Mesothelial cell of epicardium (in vitro differentiated cells): ENCODE data around the gene CCRL2. TPM values are rescaled to one million over a fixed set of nuclear protein-coding genes. Genes with fewer than 3 reads are reported as not detected.
"Not testable (repeated sequence)": the region's sequence is repeated elsewhere in the genome, so short reads cannot be mapped to it uniquely, and the experiment has no call there.

Experiments used
- DNase-seq, 2 experiments: peaks; one replicate each; pipeline ENCODE4 v3.0.0; 2021; ENCODE audit warnings: low spot score in 2 of 2; ENCODE audit not compliant: unreplicated experiment in 2 of 2
- H3K27ac Mint-ChIP-seq: 2 replicates; pipeline ENCODE4 v1.8.0; 2021; ENCODE audit warnings: mixed read lengths
- H3K27me3 Mint-ChIP-seq: 2 replicates; pipeline ENCODE4 v1.8.0; 2021; ENCODE audit warnings: low read depth, mixed read lengths
- H3K36me3 Mint-ChIP-seq: 2 replicates; pipeline ENCODE4 v1.8.0; 2021; ENCODE audit warnings: mixed read lengths
- H3K4me1 Mint-ChIP-seq: 2 replicates; pipeline ENCODE4 v1.8.0; 2021; ENCODE audit warnings: mixed read lengths
- H3K4me3 Mint-ChIP-seq: 2 replicates; pipeline ENCODE4 v1.8.0; 2021; ENCODE audit warnings: mild to moderate bottlenecking, moderate library complexity, mixed read lengths
- H3K9me3 Mint-ChIP-seq: 2 replicates; pipeline ENCODE4 v1.8.0; 2021; ENCODE audit warnings: mixed read lengths
- CTCF ChIP-seq: fragments of 200-600 bp; sonication (generic); IDR thresholded peaks from one replicate; pipeline ENCODE4 v1.5.0; 2021; ENCODE audit warnings: antibody characterized with exemption; ENCODE audit not compliant: unreplicated experiment
- total RNA-seq: library from RNA; stranded (reverse); gene quantifications from 3 replicates; pipeline ENCODE4 v1.2.1, GENCODE V29; 2021

The CCRL2 gene
- total RNA-seq, 1 donor from 2014 or later = not detected

DNA sequence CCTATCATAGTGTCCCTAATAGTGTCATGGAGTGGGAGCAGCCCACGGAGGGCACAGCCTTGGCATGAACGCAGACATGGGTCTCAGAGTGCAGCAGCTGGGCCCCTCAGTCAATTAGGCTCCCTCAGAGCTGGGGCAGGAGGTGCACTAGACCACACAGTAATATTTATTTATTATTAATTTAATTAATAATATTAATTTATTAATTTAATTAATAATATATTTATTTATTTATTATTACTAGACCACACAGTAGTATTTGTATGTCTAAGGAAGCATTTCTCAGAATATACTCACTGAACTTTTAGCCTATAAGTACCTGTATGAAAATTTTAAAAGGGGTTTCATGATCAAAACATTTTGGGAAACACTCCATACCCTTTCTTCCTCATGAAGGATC lies 5.5 kb upstream of the CCRL2 start:
- Mint-ChIP-seq H3K4me1 (peaks cover 9% of the 10 kb centered on the region), H3K9me3 (peaks cover 5% of the 10 kb centered on the region), H3K27me3 (peaks cover 48% of the 10 kb centered on the region), H3K27ac (no peak overlapping the region), H3K36me3 (no peaks in the 10 kb centered on the region), H3K4me3 (no peak overlapping the region)
- no peak for TF ChIP-seq CTCF
- DNase-seq = no peak

- not testable (repeated sequence) for H3K27ac Mint-ChIP-seq, DNase-seq, H3K9me3 Mint-ChIP-seq, H3K4me3 Mint-ChIP-seq, H3K4me1 Mint-ChIP-seq, H3K36me3 Mint-ChIP-seq
- H3K27me3 Mint-ChIP-seq = peaks cover 45% of the 10 kb centered on the region
These were observed 4.2 kb upstream of the CCRL2 start for GRCh38 chr3:46402902-46403301.

DNA sequence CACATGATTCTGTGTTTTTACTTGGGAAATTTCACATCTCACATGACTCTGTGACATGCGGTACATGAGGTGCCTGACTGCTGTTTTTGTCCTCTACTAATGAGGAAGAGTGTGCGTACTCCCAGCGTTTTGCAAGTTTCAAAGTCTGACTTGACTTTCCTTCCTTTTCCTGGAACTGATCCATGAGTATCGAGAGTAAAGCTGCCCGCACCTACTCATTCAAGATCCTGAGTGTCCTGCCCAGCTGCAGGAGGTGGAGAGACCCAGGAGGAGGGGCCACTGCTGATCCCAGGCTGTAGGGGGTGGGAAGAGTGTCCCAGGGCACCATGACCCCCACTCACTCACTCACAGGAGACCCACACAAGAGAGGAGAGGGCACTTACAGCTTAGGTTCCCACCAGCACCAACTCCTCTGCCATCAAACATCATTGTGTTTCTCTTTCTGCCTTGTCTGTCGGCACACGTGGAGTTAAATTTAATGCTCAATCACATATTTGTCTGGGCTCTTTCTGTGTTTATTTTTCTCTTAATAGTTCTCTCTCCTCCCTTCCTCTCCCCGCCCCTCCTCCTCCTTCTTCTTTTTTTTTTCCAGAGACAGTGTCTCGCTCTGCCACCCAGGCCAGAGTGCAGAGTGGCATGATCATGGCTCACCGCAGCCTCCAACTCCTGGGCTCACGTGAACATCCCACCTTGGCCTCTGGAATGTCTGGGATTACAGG lies 1.6 kb upstream of the CCRL2 start:
- no peak for TF ChIP-seq CTCF
- Mint-ChIP-seq H3K4me1 (peaks cover 6% of the 10 kb centered on the region), H3K27me3 (peaks cover 66% of the 10 kb centered on the region), H3K27ac (no peak overlapping the region), H3K4me3 (no peak overlapping the region), H3K36me3 (no peaks in the 10 kb centered on the region), H3K9me3 (peaks cover 5% of the 10 kb centered on the region)
- no peak for DNase-seq

DNA sequence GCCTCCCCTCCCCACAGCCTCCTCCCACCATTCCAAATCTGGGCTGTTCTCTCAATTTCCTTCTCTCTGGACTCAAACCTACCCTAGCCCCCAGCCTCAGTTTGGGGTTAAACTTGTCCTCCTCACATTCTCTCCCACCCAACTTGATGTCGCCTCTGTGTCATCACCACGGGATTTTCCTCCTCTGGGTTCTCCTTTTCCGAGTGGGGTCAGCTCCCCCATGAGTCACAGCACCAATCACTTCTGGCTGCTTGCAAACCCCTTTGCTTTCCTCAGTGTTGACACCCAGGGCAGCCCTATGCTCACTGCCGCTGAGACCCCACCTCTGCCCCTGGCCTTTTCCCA lies 644 bp upstream of the CCRL2 start:
- no peak for TF ChIP-seq CTCF
- DNase-seq = no peak
- no peaks in the 10 kb centered on the region for H3K36me3 Mint-ChIP-seq
- peaks cover 6% of the 10 kb centered on the region for H3K4me1 Mint-ChIP-seq
- H3K4me3 Mint-ChIP-seq = no peak overlapping the region
- peaks cover 71% of the 10 kb centered on the region for H3K27me3 Mint-ChIP-seq
- H3K27ac Mint-ChIP-seq = no peak overlapping the region
- peaks cover 5% of the 10 kb centered on the region for H3K9me3 Mint-ChIP-seq

DNA sequence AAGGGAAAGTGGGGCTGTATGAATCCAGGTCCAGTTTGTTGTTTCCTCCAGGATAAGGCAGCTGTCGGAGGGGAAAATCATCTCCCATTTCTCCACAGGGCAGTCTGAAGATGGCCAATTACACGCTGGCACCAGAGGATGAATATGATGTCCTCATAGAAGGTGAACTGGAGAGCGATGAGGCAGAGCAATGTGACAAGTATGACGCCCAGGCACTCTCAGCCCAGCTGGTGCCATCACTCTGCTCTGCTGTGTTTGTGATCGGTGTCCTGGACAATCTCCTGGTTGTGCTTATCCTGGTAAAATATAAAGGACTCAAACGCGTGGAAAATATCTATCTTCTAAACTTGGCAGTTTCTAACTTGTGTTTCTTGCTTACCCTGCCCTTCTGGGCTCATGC lies 911 bp downstream of the CCRL2 start:
- peaks cover 65% of the 10 kb centered on the region for H3K27me3 Mint-ChIP-seq
- no peak overlapping the region for H3K27ac Mint-ChIP-seq
- H3K36me3 Mint-ChIP-seq = no peaks in the 10 kb centered on the region
- peaks cover 2% of the 10 kb centered on the region for H3K9me3 Mint-ChIP-seq
- no peak for TF ChIP-seq CTCF
- H3K4me1 Mint-ChIP-seq = peaks cover 6% of the 10 kb centered on the region
- no peak for DNase-seq
- H3K4me3 Mint-ChIP-seq = no peak overlapping the region

DNA sequence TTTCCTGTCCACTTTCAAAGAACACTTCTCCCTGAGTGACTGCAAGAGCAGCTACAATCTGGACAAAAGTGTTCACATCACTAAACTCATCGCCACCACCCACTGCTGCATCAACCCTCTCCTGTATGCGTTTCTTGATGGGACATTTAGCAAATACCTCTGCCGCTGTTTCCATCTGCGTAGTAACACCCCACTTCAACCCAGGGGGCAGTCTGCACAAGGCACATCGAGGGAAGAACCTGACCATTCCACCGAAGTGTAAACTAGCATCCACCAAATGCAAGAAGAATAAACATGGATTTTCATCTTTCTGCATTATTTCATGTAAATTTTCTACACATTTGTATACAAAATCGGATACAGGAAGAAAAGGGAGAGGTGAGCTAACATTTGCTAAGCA lies 1.8 kb downstream of the CCRL2 start:
- peaks cover 56% of the 10 kb centered on the region for H3K27me3 Mint-ChIP-seq
- H3K4me1 Mint-ChIP-seq = peaks cover 6% of the 10 kb centered on the region
- H3K36me3 Mint-ChIP-seq = no peaks in the 10 kb centered on the region
- TF ChIP-seq CTCF = no peak
- H3K4me3 Mint-ChIP-seq = no peak overlapping the region
- H3K27ac Mint-ChIP-seq = no peak overlapping the region
- H3K9me3 Mint-ChIP-seq = no peaks in the 10 kb centered on the region
- no peak for DNase-seq
